ENCODE results near the gene MATR3.

MATR3 gene

DNA sequence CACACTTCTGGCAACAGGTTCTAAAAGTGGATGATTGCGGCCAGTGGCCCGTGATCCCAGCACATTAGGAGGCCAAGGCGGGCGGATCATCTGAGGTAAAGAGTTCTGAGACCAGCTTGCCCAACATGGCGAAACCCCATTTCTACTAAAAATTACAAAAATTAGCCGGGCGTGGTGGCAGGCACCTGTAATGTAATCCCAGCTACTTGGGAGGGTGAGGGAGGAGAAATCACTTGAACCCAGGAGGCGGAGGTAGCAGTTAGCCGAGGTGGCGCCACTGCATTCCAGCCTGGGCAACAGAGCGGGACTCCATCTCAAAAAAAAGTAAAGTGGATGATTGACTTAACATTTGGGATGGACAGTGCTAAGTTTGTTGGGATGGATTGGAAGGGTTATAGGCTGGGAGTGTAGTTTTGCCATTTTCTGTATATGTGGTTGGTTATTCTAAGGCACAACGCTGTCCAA, 3.4 kb downstream of the MATR3 start:
- no peak overlapping the region for H3K4me3 ChIP-seq (replicated peaks; ENCODE audit: low read depth, low read length)
- no peak for DNase-seq (ENCODE audit: low read depth)
- TF ChIP-seq, protein P1, sequence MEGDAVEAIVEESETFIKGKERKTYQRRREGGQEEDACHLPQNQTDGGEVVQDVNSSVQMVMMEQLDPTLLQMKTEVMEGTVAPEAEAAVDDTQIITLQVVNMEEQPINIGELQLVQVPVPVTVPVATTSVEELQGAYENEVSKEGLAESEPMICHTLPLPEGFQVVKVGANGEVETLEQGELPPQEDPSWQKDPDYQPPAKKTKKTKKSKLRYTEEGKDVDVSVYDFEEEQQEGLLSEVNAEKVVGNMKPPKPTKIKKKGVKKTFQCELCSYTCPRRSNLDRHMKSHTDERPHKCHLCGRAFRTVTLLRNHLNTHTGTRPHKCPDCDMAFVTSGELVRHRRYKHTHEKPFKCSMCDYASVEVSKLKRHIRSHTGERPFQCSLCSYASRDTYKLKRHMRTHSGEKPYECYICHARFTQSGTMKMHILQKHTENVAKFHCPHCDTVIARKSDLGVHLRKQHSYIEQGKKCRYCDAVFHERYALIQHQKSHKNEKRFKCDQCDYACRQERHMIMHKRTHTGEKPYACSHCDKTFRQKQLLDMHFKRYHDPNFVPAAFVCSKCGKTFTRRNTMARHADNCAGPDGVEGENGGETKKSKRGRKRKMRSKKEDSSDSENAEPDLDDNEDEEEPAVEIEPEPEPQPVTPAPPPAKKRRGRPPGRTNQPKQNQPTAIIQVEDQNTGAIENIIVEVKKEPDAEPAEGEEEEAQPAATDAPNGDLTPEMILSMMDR (IDR thresholded peaks at IDR 0.05; ENCODE audit: low read length, missing control alignments), result no peak

DNA sequence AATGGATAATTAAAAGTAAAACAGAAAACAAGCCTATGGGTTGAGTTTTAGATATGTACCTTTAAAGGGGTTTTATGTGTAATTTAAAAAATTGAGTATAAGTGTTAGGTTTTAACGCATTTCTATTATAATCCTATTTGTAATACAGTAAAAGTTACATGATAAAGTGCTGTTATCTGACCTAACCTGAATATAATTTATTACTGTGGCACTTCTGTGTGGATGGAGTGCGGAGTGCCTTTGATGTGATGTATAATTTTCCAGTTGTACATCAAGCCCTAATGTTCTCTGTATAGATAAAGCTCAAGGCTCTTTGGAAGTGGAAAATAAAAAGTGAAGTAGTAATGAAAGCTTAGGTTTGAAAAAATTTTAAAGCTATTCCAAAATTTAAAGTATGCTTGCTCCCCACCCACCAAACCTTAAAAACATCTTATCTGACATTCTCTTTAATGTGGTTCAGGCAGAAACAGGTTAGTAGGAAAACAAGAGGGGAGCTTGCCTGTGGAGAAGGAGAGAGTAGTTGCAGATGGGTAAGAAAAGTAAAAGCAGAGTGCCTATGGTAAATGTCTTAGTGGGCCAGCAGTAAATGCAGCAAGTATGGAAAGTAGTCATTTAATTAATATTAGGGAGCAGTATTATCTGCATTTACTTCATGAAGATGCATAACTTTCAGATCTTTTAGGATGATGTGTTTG, 4.0 kb downstream of the MATR3 start:
- TF ChIP-seq, protein P1 (IDR thresholded peaks at IDR 0.05; ENCODE audit: low read length, missing control alignments), result no peak
- no peak for DNase-seq (ENCODE audit: low read depth)
- no peak overlapping the region for H3K4me3 ChIP-seq (replicated peaks; ENCODE audit: low read depth, low read length)

DNA sequence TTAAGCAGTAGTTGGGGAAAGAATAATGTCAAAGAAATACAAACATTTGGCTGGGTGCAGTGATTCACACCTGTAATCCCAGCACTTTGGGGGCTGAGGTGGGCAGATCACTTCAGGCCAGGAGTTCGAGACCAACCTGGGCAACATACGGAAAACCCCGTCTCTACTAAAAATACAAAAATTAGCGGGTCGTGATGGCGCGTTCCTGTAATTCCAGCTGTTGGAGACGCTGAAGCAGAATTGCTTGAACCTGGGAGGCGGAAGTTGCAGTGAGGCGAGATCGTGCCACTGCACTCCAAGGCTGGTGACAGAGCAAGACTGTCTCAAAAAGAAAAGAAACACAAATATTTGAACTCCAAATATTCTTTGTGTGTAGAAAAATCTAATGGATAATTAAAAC, 4.7 kb downstream of the MATR3 start:
- TF ChIP-seq, protein P1 (IDR thresholded peaks at IDR 0.05; ENCODE audit: low read length, missing control alignments), result no peak
- DNase-seq (ENCODE audit: low read depth), result no peak
- H3K4me3 ChIP-seq (replicated peaks; ENCODE audit: low read depth, low read length), result no peak overlapping the region

DNA sequence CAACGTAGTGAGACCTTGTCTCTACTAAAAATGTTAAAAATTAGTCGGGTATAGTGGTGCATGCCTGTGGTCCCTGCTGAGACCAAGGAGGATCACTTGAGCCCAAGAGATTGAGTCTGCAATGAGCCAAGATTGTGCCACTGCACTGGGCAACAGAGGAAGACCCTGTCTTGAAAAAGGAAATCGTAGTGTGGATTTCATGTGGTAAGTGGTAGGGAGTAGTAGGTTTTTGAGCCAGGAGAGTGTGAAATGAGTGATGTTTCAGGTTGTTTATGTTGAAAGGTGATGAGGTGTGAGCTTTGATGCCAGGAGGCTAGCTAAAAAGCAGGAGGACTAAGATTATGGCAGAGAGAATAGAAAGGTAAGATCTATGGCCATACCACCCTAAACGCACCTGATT, 5.9 kb downstream of the MATR3 start:
- no peak for DNase-seq (ENCODE audit: low read depth)
- TF ChIP-seq, protein P1 (IDR thresholded peaks at IDR 0.05; ENCODE audit: low read length, missing control alignments), result no peak
- no peak overlapping the region for H3K4me3 ChIP-seq (replicated peaks; ENCODE audit: low read depth, low read length)

DNA sequence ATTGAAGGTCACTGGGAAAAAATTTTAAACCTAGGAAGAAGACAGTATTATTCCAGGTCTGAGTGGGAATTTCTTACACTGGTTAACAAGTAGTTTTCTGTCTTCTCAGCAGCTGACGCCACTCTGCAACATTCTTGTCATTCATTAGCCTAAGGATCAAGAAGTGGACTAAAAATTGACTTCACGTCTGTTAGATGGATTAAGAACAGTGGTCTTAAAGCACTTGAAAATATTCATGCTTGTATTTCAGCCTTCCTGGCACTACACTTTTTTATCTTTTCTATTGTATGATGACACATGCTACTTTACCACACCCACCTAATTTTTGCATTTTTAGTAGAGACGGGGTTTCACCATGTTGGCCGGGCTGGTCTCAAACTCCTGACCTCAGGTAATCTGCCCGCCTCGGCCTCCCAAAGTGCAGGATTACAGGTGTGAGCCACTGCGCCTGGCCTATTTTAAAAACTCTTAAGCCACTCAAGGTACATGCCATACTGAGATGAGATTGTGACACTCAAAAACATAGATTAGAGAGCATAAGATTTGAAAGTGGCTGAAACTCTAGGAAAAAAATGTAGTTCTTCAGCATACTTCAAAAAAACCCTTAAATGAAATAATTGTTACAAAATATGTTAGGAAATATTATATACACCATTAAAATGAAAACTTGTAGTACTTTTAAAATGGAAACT, 8.4 kb downstream of the MATR3 start:
- TF ChIP-seq, protein P1 (IDR thresholded peaks at IDR 0.05; ENCODE audit: low read length, missing control alignments), result no peak
- DNase-seq (ENCODE audit: low read depth), result no peak
- no peak overlapping the region for H3K4me3 ChIP-seq (replicated peaks; ENCODE audit: low read depth, low read length)

DNA sequence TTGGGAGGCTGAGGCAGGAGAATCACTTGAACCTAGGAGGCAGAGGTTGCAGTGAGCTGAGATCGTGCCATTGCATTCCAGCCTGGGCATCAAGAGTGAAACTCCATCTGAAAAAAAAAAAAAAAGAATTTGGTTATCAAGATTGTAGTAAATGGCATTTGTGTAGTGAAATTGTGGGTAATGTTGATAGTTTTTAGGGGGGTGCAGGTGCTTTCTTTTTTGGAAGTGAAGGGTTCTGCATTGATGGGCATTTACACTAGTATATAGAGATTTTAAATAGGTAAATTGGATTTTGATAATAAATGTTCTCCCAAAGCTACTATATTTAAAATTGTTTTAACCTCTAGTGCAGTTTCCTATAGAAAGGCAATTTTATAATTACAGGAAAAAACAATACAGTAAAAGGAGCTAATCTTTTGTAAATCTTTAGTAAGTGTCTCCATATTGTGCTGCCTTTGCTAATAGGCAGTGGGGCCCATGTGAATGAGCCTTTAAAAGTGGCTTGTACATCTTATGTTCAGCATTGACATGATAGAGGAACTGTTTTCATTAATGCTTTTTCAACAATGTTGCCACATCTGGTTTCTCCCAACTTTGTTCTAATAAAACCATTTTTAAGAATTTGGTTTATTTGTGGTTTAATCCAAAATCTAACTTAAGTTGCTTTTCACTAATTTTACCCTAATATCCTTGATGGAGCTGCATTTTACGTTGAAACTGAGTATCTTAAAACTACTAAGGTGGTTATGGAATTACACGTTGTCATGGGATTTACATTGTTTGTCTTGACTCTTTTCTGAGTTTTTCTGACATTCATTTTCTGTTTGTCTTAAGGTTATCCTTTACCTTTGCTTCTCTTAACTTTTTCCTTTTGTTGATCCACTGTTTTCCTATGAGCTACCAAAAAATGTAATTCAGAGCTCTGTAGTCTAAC, 11.1 kb downstream of the MATR3 start:
- no peak overlapping the region for H3K4me3 ChIP-seq (replicated peaks; ENCODE audit: low read depth, low read length)
- TF ChIP-seq, protein P1 (IDR thresholded peaks at IDR 0.05; ENCODE audit: low read length, missing control alignments), result no peak
- no peak for DNase-seq (ENCODE audit: low read depth)

Data from fibroblast of pulmonary artery (primary cell).